ENCODE data around the gene IGSF3.

DNA sequence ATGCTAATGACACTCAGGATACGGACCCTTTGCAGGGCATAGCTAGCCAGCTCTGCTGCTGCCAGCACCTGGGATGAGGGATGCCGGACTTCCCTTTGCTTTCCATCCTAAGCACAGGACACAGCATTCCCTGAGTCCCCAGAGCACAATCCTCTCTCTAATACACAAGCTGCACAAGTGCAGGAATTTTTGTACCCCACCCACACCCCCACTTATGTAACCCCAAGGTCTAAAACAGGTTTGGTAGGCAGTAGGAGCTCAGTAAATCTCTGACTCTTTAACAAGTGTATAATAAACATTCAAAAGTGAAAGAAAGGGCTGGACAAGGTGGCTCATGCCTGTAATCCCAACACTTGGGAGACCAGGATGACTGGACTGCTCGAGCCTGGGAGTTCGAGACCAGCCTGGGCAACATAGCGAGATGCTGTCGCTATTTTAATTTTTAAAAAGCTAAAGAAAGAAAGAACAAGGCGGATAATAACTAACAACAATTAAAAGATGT is 42.2 kb upstream of the IGSF3 start:
- no peak for TF ChIP-seq ARNTL (CRISPR knock-in tag; IDR thresholded peaks at IDR 0.05; ENCODE audit: borderline replicate concordance, low read depth)
- TF ChIP-seq ZNF70 (CRISPR knock-in tag; IDR thresholded peaks at IDR 0.05): no peak
- no peak for TF ChIP-seq CSDC2 (CRISPR knock-in tag; IDR thresholded peaks at IDR 0.05)
- TF ChIP-seq PPARA (CRISPR knock-in tag; IDR thresholded peaks at IDR 0.05; ENCODE audit: borderline replicate concordance): no peak
- no peak for TF ChIP-seq SNAI2 (CRISPR knock-in tag; IDR thresholded peaks at IDR 0.05)

Data from SK-N-SH treated with all-trans-retinoic acid at 6 μM for 48 hours (cell line).